D721Med (cell line): ENCODE results near the gene SNAPC4.

ENCODE experiments used
- DNase-seq: peaks from one replicate; pipeline ENCODE4 v3.0.0; 2011; ENCODE audit warnings: low spot score; ENCODE audit not compliant: insufficient read length
- FAIRE-seq: peaks from 2 replicates; lab custom pipeline; 2011; peaks lifted over from hg19 to GRCh38; lab: Jason Lieb, UNC
- CTCF ChIP-seq: IDR thresholded peaks from 2 replicates; pipeline ENCODE4 v1.5.1; 2012; ENCODE audit warnings: mild to moderate bottlenecking, control low read depth; ENCODE audit not compliant: insufficient read depth; ENCODE audit errors: missing control alignments

The SNAPC4 gene

GRCh38 chr9:136405481-136405880, 5.5 kb upstream of the SNAPC4 start:
- no peak for DNase-seq
- no peak for FAIRE-seq
- TF ChIP-seq CTCF, result no peak

DNA sequence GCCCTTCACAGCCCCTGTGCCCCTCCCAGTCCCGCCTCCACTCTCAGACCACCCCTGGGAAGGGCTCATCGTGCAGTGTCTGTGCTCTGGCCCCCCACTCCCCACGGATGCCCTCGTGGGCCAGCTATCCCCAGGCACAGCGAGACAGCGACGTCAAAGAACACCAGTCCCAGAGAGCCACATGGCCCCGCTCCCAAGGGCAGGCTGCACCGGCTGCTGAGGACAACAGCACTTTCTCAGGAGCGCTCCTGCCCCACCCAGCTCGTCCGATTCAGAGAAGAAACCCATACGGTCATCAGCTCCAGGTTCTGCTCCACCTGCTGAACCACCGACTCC, 4.8 kb upstream of the SNAPC4 start:
- DNase-seq (no peak), FAIRE-seq (no peak)
- TF ChIP-seq CTCF, result no peak

GRCh38 chr9:136403915-136404800, 4.2 kb upstream of the SNAPC4 start:
- no peak for FAIRE-seq
- TF ChIP-seq CTCF, result no peak
- DNase-seq, result no peak

DNA sequence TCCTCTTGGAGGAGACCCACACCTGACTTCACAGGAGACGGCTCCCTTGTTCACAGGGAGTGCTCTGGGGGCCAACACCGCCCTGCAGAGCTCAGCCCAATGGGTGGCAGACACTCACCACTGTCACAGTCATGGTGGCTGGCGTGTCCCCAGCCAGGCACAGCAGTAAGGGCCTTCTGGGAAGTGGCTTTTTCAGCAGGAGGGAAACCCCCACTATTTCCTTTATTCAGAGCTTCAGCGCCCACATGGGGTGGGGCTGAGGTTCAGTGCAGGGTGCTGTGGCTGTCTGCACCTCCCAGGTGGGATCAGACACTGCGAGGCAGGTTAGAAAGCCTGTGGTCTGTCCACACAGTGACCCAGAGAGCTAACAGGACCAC, 3.6 kb upstream of the SNAPC4 start:
- no peak for TF ChIP-seq CTCF
- FAIRE-seq (no peak), DNase-seq (no peak)

DNA sequence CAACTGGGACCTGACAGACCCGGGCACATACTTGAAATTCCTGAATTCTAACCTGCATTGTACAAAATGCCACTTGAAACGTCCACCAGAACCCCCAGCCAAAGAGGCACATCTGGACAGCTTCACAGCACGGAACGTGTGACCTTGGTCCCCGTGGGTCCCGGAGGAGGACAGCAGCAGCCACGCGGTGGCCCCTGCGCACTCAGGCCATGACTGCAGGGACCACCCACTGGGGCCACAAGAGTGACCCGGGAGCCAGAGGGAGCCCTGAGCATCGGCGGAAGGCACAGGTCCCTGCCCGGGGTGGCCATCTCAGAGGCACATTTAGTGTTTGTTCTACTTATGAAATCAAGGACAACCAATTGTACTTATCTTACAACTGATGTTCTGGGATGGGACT, 2.1 kb upstream of the SNAPC4 start:
- no peak for TF ChIP-seq CTCF
- FAIRE-seq (no peak), DNase-seq (no peak)

DNA sequence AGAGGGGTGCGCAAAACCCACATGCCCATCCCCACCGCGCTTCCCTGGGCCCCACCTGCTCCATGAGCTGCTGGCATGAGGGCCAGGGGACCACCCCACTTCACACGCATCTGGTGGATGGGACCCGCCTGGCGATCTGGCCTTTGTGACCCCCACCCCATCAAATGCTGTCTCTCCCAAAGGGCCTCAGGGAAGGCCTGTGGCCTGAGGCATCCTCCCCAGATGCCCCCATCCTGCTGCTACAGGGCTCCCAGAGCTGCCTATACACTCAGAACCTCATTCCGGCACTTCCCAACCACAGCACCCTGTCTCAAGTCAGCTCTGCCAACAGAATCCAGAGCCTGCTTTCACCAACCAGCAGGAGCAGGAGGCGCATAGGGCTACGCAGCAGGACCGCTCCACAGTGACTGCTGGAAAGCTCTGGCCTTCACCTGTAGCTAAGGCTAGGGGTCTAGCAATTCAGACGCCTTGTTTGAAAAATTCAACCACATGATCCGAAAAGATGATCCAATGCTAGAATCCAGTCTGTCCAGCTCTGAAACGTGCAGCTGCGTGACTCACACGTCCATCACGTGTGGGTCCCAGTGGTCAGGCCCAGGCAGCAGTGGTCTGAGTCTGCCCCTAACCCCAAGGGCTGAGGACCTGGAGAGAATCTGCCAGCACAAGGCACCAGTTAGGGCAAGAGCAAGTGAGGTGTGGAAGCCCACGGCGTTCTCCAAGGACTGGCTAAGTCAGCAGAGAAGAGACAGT, 1.4 kb upstream of the SNAPC4 start:
- TF ChIP-seq CTCF, result no peak
- FAIRE-seq (no peak), DNase-seq (no peak)
